Neural progenitor cell (in vitro differentiated cells): ENCODE results near the gene ABCC4.

Experiments used
- CTCF ChIP-seq: fragments of 200-600 bp; sonication (generic); IDR thresholded peaks from 2 replicates; pipeline ENCODE4 v1.5.1; 2017; ENCODE audit warnings: antibody characterized with exemption, mild to moderate bottlenecking
- EZH2 ChIP-seq: fragments of 200-600 bp; sonication (generic); IDR thresholded peaks from 2 replicates; pipeline ENCODE4 v1.6.1; 2017; ENCODE audit warnings: antibody characterized with exemption, mild to moderate bottlenecking, moderate library complexity
- EZH2phosphoT487 ChIP-seq: fragments of 200-600 bp; sonication (generic); IDR thresholded peaks from 2 replicates; pipeline ENCODE4 v1.6.1; 2017; ENCODE audit warnings: antibody characterized with exemption

GRCh38 chr13:95122063-95122462 is 179.2 kb downstream of the ABCC4 start:
- TF ChIP-seq CTCF (no peak), EZH2 (no peak), EZH2phosphoT487 (no peak)
